ENCODE measurements around the gene CTNNA2. TPM values are rescaled to one million over a fixed set of nuclear protein-coding genes. Genes with fewer than 3 reads are reported as not detected.

CTNNA2 gene
- total RNA-seq, 2 experiments from 2014 or later, result not detected

- CTCF ChIA-PET, result no interaction called here
- Mint-ChIP-seq H3K4me1 (no peaks in the 10 kb centered on the region), H3K9me3 (ENCODE audit: low read depth) (peaks cover 5% of the 10 kb centered on the region), H3K4me3 (no peak overlapping the region), H3K36me3 (no peaks in the 10 kb centered on the region), H3K27me3 (no peaks in the 10 kb centered on the region), H3K27ac (no peak overlapping the region)
- no peak for ATAC-seq
- no peak for DNase-seq
Observed at GRCh38 chr2:79700651-79701050, 187.8 kb downstream of the CTNNA2 start.

GRCh38 chr2:79702905-79703304, 190.1 kb downstream of the CTNNA2 start:
- CTCF ChIA-PET, result no interaction called here
- no peak overlapping the region for H3K4me3 Mint-ChIP-seq

GRCh38 chr2:79711098-79711497, 198.2 kb downstream of the CTNNA2 start:
- peaks cover 12% of the 10 kb centered on the region for H3K9me3 Mint-ChIP-seq (ENCODE audit: low read depth)
- no peaks in the 10 kb centered on the region for H3K36me3 Mint-ChIP-seq
- H3K4me3 Mint-ChIP-seq, result no peak overlapping the region
- DNase-seq, result no peak
- H3K27ac Mint-ChIP-seq, result no peak overlapping the region
- CTCF ChIA-PET, result no interaction called here
- H3K4me1 Mint-ChIP-seq, result no peaks in the 10 kb centered on the region
- no peaks in the 10 kb centered on the region for H3K27me3 Mint-ChIP-seq
- ATAC-seq, result no peak

More at GRCh38 chr2:79702905-79703304, 190.1 kb downstream of the CTNNA2 start:
- no peak for DNase-seq
- ATAC-seq, result no peak
- Mint-ChIP-seq H3K27ac (no peak overlapping the region), H3K9me3 (ENCODE audit: low read depth) (peaks cover 9% of the 10 kb centered on the region), H3K4me1 (no peaks in the 10 kb centered on the region), H3K36me3 (no peaks in the 10 kb centered on the region), H3K27me3 (no peaks in the 10 kb centered on the region)

GRCh38 chr2:79713131-79713785, 200.4 kb downstream of the CTNNA2 start:
- CTCF ChIA-PET, result no interaction called here
- DNase-seq (no peak), ATAC-seq (no peak)
- Mint-ChIP-seq H3K4me1 (no peaks in the 10 kb centered on the region), H3K9me3 (ENCODE audit: low read depth) (peaks cover 8% of the 10 kb centered on the region), H3K27ac (no peak overlapping the region), H3K36me3 (no peaks in the 10 kb centered on the region), H3K4me3 (no peak overlapping the region), H3K27me3 (no peaks in the 10 kb centered on the region)

- Mint-ChIP-seq H3K27me3 (no peaks in the 10 kb centered on the region), H3K4me1 (no peaks in the 10 kb centered on the region), H3K9me3 (ENCODE audit: low read depth) (peaks cover 8% of the 10 kb centered on the region), H3K4me3 (no peak overlapping the region), H3K36me3 (no peaks in the 10 kb centered on the region), H3K27ac (no peak overlapping the region)
- CTCF ChIA-PET, result no interaction called here
- ATAC-seq (no peak), DNase-seq (no peak)
Observed at GRCh38 chr2:79714283-79714682, 201.4 kb downstream of the CTNNA2 start.

- H3K27ac Mint-ChIP-seq, result no peak overlapping the region
- no peak overlapping the region for H3K4me3 Mint-ChIP-seq
- H3K9me3 Mint-ChIP-seq (ENCODE audit: low read depth), result peaks cover 8% of the 10 kb centered on the region
- CTCF ChIA-PET, result no interaction called here
- no peaks in the 10 kb centered on the region for H3K36me3 Mint-ChIP-seq
- H3K27me3 Mint-ChIP-seq, result no peaks in the 10 kb centered on the region
- no peaks in the 10 kb centered on the region for H3K4me1 Mint-ChIP-seq
- DNase-seq, result no peak
- no peak for ATAC-seq
Observed at GRCh38 chr2:79715338-79715737, 202.5 kb downstream of the CTNNA2 start.

- Mint-ChIP-seq H3K9me3 (ENCODE audit: low read depth) (peaks cover 8% of the 10 kb centered on the region), H3K36me3 (no peaks in the 10 kb centered on the region), H3K4me1 (no peaks in the 10 kb centered on the region), H3K27me3 (no peaks in the 10 kb centered on the region), H3K4me3 (no peak overlapping the region), H3K27ac (no peak overlapping the region)
- no peak for ATAC-seq
- CTCF ChIA-PET, result no interaction called here
- DNase-seq, result no peak
Observed at GRCh38 chr2:79716266-79716665, 203.4 kb downstream of the CTNNA2 start.

- no peak for ATAC-seq
- no peak overlapping the region for H3K27ac Mint-ChIP-seq
- peaks cover 8% of the 10 kb centered on the region for H3K9me3 Mint-ChIP-seq (ENCODE audit: low read depth)
- H3K4me3 Mint-ChIP-seq, result no peak overlapping the region
- no peaks in the 10 kb centered on the region for H3K4me1 Mint-ChIP-seq
- CTCF ChIA-PET, result no interaction called here
- DNase-seq, result no peak
- no peaks in the 10 kb centered on the region for H3K36me3 Mint-ChIP-seq
- H3K27me3 Mint-ChIP-seq, result no peaks in the 10 kb centered on the region
Observed at GRCh38 chr2:79717364-79718007, 204.6 kb downstream of the CTNNA2 start.

GRCh38 chr2:79721061-79721460, 208.2 kb downstream of the CTNNA2 start:
- Mint-ChIP-seq H3K27ac (no peak overlapping the region), H3K4me1 (no peaks in the 10 kb centered on the region), H3K27me3 (no peaks in the 10 kb centered on the region), H3K4me3 (no peak overlapping the region), H3K9me3 (ENCODE audit: low read depth) (peaks cover 3% of the 10 kb centered on the region), H3K36me3 (no peaks in the 10 kb centered on the region)
- CTCF ChIA-PET, result no interaction called here
- no peak for DNase-seq
- ATAC-seq, result no peak

GRCh38 chr2:79721966-79722365, 209.1 kb downstream of the CTNNA2 start:
- H3K9me3 Mint-ChIP-seq (ENCODE audit: low read depth), result peaks cover 3% of the 10 kb centered on the region
- no peak for ATAC-seq
- H3K4me3 Mint-ChIP-seq, result no peak overlapping the region
- no peak overlapping the region for H3K27ac Mint-ChIP-seq
- no peaks in the 10 kb centered on the region for H3K4me1 Mint-ChIP-seq
- CTCF ChIA-PET, result no interaction called here
- no peak for DNase-seq
- no peaks in the 10 kb centered on the region for H3K36me3 Mint-ChIP-seq
- H3K27me3 Mint-ChIP-seq, result no peaks in the 10 kb centered on the region

- Mint-ChIP-seq H3K4me1 (no peaks in the 10 kb centered on the region), H3K36me3 (no peaks in the 10 kb centered on the region), H3K4me3 (no peak overlapping the region), H3K27ac (no peak overlapping the region), H3K27me3 (no peaks in the 10 kb centered on the region), H3K9me3 (ENCODE audit: low read depth) (peaks cover 3% of the 10 kb centered on the region)
- ATAC-seq (no peak), DNase-seq (no peak)
- CTCF ChIA-PET, result no interaction called here
Observed at GRCh38 chr2:79723830-79724229, 211.0 kb downstream of the CTNNA2 start.

GRCh38 chr2:79729532-79729931, 216.7 kb downstream of the CTNNA2 start:
- no peak for ATAC-seq
- peaks cover 5% of the 10 kb centered on the region for H3K9me3 Mint-ChIP-seq (ENCODE audit: low read depth)
- H3K4me1 Mint-ChIP-seq, result no peaks in the 10 kb centered on the region
- no peak overlapping the region for H3K4me3 Mint-ChIP-seq
- CTCF ChIA-PET, result no interaction called here
- DNase-seq, result no peak
- no peak overlapping the region for H3K27ac Mint-ChIP-seq
- H3K27me3 Mint-ChIP-seq, result no peaks in the 10 kb centered on the region
- H3K36me3 Mint-ChIP-seq, result no peaks in the 10 kb centered on the region

GRCh38 chr2:79734518-79734917, 221.7 kb downstream of the CTNNA2 start:
- Mint-ChIP-seq H3K27ac (no peak overlapping the region), H3K36me3 (no peaks in the 10 kb centered on the region), H3K4me1 (no peaks in the 10 kb centered on the region), H3K9me3 (ENCODE audit: low read depth) (peaks cover 2% of the 10 kb centered on the region), H3K27me3 (no peaks in the 10 kb centered on the region), H3K4me3 (no peak overlapping the region)
- DNase-seq (no peak), ATAC-seq (no peak)
- CTCF ChIA-PET, result no interaction called here

- CTCF ChIA-PET, result no interaction called here
- Mint-ChIP-seq H3K27ac (no peak overlapping the region), H3K4me1 (no peaks in the 10 kb centered on the region), H3K36me3 (no peaks in the 10 kb centered on the region), H3K27me3 (no peaks in the 10 kb centered on the region), H3K9me3 (ENCODE audit: low read depth) (peaks cover 8% of the 10 kb centered on the region), H3K4me3 (no peak overlapping the region)
- ATAC-seq (no peak), DNase-seq (no peak)
Observed at GRCh38 chr2:79740879-79741443, 228.1 kb downstream of the CTNNA2 start.
